NCI-H1436 treated with DMSO at 0.1 percent for 48 hours (cell line): ENCODE measurements around the gene ITGA3.

ENCODE experiments used
- DNase-seq: peaks from one replicate; lab custom pipeline; 2025; lab: John Stamatoyannopoulos, UW

ITGA3 gene

GRCh38 chr17:50110591-50111349 is 54.9 kb downstream of the ITGA3 start:
- DNase-seq: no peak

GRCh38 chr17:50111673-50112655 is 56.1 kb downstream of the ITGA3 start:
- DNase-seq: no peak

- DNase-seq: no peak
Observed at GRCh38 chr17:50112694-50113093, 56.8 kb downstream of the ITGA3 start.

- DNase-seq: no peak
Observed at GRCh38 chr17:50113624-50114320, 57.9 kb downstream of the ITGA3 start.

- DNase-seq: no peak
Observed at GRCh38 chr17:50114401-50114800, 58.5 kb downstream of the ITGA3 start.

- DNase-seq: peak; percentile 11
Observed at GRCh38 chr17:50114849-50115357, 59.0 kb downstream of the ITGA3 start.

GRCh38 chr17:50115756-50116155 is 59.8 kb downstream of the ITGA3 start:
- DNase-seq: no peak

GRCh38 chr17:50117202-50118051 is 61.5 kb downstream of the ITGA3 start:
- no peak for DNase-seq

GRCh38 chr17:50118076-50118827 is 62.3 kb downstream of the ITGA3 start:
- no peak for DNase-seq

GRCh38 chr17:50118828-50119218 is 62.9 kb downstream of the ITGA3 start:
- DNase-seq: no peak

GRCh38 chr17:50120475-50121253 is 64.8 kb downstream of the ITGA3 start:
- DNase-seq: no peak

GRCh38 chr17:50122945-50123344 is 67.0 kb downstream of the ITGA3 start:
- peak; percentile 16 for DNase-seq

GRCh38 chr17:50123649-50124349 is 67.9 kb downstream of the ITGA3 start:
- DNase-seq: no peak

- no peak for DNase-seq
Observed at GRCh38 chr17:50125420-50125997, 69.6 kb downstream of the ITGA3 start.

GRCh38 chr17:50127697-50128361 is 71.9 kb downstream of the ITGA3 start:
- no peak for DNase-seq

GRCh38 chr17:50128441-50129352 is 72.8 kb downstream of the ITGA3 start:
- no peak for DNase-seq

- DNase-seq: no peak
Observed at GRCh38 chr17:50129353-50129727, 73.4 kb downstream of the ITGA3 start.
